Superior temporal gyrus (tissue), 1 donor: Measurements from ENCODE around the gene WDR20.
A peak's percentile ranks its signal among the peaks of the same experiment; 100 is the strongest.

Experiments used
- DNase-seq: peaks from one replicate; pipeline ENCODE4 v3.0.0-alpha.2; 2016; ENCODE audit errors: extremely low spot score

WDR20 gene

DNA sequence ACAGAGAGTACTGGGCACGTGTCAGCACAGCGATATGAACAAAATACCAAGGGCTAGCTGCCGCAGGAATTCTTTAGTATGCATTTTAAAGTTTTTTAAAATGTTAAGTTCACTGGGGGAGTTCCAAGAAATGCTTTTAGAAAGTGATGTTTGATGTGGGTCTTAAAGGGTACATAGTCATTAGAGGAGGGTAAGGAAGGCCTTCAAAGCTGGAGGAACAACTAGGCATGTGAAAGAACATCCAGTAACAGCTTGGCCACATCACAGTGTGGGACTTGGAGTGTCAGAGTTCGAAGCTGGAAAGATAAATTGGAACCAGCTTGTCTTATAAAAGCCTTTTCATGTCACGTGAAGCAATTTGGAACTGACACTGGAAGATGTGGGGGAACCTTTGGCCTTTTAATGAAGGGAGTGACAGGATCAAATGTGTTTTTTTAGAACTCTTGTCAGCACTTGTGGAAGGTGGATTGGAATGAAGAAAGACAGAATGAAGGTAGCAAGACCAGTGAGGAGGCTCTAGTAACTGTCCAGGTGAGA, 57.7 kb downstream of the WDR20 start:
- DNase-seq: peak; percentile 45

GRCh38 chr14:102200690-102201352, 61.1 kb downstream of the WDR20 start:
- DNase-seq: peak; percentile 56

DNA sequence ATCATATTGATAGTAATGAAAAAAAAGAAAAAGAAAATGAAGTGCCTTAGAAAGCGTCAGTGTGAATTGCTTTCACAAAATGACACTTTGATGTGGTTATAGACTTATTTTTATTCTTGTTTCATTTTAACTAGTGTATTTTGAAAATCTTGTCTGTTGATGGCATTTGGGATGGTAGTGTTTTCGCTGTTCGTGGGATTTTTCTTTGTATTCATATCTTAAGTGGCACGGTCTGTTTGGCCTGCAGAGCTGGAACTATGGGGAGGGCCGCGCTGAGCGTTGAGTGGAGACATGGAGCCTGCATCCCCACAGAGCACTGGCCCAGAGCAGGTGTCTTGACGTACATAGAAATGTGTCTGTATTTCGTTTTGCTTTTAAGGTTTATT, 61.6 kb downstream of the WDR20 start:
- peak; percentile 50 for DNase-seq

DNA sequence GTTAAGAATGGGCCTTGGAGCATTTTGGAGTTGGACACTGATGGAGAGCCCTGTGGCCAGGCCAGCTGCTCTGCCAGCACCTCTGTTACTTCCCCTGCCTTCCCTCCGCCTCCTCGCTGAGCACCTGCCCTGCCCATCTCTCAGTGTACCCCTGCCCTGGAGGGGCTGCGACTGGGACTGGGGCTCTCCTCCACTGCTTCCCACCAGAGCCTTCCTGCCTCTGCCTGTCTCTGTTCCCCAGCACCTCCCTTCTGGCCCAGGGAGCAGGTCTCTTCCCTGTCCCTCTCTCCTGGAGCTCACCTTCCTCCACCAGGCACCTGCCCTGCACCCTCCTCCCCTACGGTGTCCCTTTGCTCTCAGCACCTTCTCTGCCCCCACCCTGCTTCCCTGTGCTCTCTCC, 62.1 kb downstream of the WDR20 start:
- no peak for DNase-seq

DNA sequence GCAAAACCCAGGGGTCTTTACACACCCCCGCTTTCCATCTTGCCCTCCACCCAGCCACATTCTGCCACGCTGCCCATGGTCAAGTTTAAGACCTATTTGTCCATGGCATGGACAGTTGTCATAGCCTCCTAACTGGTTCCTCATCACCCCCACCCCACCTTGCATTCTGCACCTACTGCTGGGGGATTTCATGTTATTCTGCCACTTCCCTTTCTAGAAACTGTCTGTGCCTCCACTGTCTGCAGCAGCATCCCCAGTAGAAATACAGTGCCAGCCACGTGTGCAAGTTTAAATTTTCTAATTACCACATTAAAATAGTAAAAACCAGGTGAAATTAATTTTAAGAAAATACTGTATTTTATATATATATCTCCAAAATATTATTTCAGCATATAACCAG, 63.2 kb downstream of the WDR20 start:
- no peak for DNase-seq

DNA sequence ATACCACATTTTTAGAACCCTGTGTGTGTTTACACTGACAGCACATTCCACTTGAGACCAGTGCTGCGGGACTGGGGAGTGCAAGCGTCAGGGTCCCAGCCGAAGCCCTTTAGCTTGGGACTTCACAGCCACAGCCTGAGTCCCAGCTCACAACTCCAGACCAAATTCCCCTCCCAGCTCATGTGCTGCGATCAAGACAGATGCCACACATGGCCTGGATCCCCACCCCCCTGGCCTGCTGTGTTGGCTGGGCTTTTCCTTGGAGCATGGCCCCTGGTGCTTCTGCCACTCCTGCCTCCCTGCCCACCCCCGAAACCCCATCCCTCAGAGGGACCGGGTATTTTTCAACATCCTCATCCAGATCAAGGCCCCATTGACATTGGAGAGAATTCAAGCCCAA, 63.7 kb downstream of the WDR20 start:
- DNase-seq: peak; percentile 41

GRCh38 chr14:102205560-102205959, 65.9 kb downstream of the WDR20 start:
- no peak for DNase-seq

DNA sequence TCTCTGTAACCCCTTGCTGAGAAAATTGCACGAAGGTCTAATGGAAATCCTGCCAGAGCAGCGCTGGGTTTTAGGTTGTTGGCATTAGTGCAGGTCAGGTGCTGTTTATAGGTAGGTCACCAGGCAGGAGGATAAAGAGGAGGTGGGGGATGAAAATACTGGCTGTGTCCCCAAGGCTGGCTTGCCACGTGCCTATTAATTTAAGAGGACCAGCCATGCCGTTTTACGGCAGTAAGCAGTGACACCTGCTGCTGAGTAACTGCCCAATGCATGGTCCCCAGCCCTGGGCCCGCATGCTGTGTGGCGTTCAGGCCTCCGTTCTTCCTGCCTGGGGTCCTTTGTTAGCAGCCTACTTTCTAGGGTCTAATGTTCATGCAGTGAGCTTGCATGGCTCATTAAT, 67.2 kb downstream of the WDR20 start:
- no peak for DNase-seq

GRCh38 chr14:102207831-102208365, 68.2 kb downstream of the WDR20 start:
- no peak for DNase-seq

GRCh38 chr14:102208741-102209140, 69.0 kb downstream of the WDR20 start:
- no peak for DNase-seq

- peak; percentile 87 for DNase-seq
Measured at GRCh38 chr14:102209224-102209966, 69.7 kb downstream of the WDR20 start.

DNA sequence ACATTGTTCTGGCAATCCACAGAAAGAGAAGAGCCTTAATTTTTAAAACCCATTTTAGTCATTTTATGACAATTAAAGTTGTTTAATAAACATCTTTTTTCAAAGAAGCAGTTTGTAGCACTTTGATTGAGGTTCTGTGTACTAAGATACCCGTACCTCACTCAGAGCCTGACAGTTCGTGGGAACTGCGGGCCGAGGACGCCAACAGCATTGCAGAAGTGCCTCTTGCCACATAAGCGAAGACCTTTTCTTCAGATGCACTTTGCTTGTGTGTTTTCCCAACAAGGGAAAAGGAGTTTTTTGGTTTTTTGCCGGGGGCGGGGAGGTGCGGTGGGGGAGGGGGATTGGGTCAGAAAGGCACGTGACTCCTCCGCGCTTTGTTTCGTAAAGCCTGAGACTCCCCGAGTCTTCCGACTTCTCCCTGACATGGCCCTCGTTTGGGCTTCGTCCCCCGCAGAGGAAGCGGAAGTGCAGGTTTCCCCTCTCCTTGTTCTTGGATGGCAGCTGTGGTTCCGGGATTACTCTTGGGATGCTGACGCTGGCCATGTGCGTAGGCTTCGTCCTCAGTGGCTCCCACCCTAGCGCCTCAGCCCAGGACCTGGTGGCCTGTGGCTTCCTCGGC, 70.8 kb downstream of the WDR20 start:
- no peak for DNase-seq

- DNase-seq: no peak
Measured at GRCh38 chr14:102211240-102211639, 71.5 kb downstream of the WDR20 start.

DNA sequence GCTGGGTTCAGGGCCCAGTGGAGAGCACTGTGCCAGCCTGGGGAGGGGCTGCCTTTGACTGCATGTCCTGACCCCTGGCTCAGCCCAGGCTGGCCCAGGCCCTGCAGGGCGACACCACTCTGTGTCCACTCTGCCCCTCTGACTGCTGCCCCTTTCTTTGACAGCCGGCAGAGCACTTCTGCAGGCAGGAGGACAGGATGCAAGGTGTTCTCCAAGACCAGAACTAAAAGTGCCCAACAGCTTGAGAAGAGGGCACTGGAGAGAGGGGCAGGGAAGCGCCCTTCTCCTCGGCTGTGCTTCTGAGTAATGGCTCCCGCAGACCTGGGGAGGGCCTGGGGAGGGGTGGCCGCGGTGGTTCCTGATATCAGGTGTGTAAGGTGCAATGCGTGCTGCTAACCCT, 72.7 kb downstream of the WDR20 start:
- no peak for DNase-seq

DNA sequence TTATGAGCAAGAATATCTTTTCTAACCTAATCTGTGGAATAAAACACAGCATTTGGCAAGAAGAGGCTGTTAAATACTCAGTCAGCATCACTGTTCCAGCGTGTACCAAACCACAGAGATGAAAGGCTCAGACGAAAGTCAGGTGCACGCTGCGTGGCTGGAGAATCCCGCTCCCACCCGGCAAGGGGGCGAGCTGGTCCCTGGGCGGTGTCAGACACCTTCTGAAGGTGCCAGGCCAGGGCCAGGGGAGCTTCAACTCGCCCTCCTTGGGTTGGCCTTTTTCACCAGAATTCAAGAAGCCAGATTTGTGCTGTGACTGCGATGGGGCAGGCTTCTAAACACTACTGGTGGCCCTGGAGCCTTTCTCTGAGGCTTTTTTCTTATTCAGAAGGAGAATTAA, 73.1 kb downstream of the WDR20 start:
- DNase-seq: no peak

- DNase-seq: no peak
Measured at GRCh38 chr14:102213470-102213869, 73.8 kb downstream of the WDR20 start.

DNA sequence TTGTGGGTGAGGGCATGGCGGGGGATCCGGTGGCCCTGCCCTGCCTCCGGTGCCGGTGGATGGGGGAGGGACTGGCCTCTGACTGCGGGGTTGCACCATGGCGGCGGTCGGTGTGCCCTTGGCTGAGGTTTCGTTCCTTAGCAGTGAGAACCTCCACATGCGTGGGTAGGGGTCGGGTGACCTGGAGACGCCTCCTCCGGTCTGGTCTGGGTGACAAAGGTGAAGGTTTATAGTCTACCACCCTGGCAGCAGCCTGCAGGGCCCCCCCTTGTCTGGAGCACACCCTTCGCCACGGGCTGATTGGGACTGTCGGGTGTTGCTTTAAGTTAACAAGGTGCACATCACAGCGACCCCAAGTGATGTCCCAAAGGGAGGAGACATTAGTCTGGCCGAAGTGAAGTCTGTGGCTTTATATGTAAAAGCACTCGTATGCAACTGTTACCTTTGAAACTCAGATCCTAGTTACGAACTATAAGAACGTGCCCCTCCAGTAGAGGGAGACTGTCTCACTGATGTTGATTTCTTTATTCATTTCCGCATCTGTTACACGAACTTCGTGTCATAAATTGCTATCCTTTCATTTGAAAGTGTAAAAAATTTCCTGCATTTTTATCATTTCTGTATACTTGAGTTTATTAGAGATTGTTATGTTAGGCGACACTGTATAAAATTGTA, 74.4 kb downstream of the WDR20 start:
- no peak for DNase-seq

GRCh38 chr14:102215071-102215470, 75.4 kb downstream of the WDR20 start:
- peak; percentile 87 for DNase-seq

GRCh38 chr14:102215576-102216250, 76.0 kb downstream of the WDR20 start:
- DNase-seq: no peak

DNA sequence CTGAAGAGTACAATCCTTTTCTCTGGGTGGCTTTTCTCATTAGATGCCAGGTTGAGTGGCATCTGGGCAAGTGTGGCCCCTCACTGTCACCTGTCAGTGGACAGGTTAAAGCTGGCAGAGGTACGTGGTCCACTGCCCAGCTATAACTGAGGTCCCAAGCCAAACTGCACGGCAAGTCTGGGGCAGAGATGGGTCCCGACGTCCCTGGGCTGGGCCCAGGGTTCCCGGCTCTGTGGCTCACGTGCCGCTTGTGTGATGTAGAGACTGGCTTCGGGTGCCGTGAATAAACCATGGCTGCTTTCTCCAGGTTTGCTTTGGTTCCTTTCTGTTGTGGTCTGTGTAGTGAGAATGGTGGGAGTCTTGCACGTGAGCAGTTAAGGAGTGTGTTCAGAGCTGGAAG, 77.7 kb downstream of the WDR20 start:
- DNase-seq: no peak

DNA sequence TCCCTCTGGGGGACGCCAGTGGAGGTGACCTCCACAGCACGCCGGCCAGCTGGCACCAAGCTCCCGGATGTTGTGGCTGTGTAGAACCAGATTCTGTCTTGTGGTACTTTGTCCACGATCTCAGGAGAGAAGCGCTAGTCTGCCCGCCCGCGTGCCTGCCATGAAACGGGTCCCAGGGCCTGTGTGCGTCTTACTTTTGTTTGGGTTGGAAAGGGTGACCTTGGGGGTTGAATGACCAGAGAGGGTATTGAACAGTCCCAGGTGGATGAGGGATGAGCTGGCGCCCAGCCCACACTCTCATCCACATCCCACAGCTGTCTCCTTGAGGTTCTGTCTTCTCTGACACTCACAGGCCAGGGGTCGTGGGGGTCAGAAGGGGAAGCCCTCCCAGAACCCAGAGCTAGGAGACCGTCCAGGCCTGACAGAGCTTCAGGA, 78.3 kb downstream of the WDR20 start:
- no peak for DNase-seq
